Muscle layer of colon (tissue), 2 donors: ENCODE results near the gene TENM4.
"Not testable (repeated sequence)": the region's sequence is repeated elsewhere in the genome, so short reads cannot be mapped to it uniquely, and the experiment has no call there.

Source experiments
- H3K27ac ChIP-seq: one replicate; pipeline ENCODE4 v1.7.0; 2013; ENCODE audit warnings: low read depth, mild to moderate bottlenecking, low read length, moderate library complexity
- H3K27me3 ChIP-seq, 2 donors: one replicate each; pipeline ENCODE4 v1.7.0; 2013; ENCODE audit warnings: low read length in 2 of 2, mild to moderate bottlenecking in 2 of 2; ENCODE audit not compliant: insufficient read depth in 2 of 2, control insufficient read depth in 1 of 2
- H3K36me3 ChIP-seq: one replicate; pipeline ENCODE4 v1.7.0; 2013; ENCODE audit warnings: mild to moderate bottlenecking, low read length; ENCODE audit not compliant: insufficient read depth
- H3K4me1 ChIP-seq: one replicate; pipeline ENCODE4 v1.7.0; 2013; ENCODE audit warnings: mild to moderate bottlenecking, low read length; ENCODE audit not compliant: insufficient read depth
- H3K4me3 ChIP-seq, 2 donors: one replicate each; pipeline ENCODE4 v1.7.0; 2013; ENCODE audit warnings: low read length in 2 of 2, low read depth in 1 of 2, mild to moderate bottlenecking in 1 of 2, moderate library complexity in 1 of 2
- H3K9ac ChIP-seq: one replicate; pipeline ENCODE4 v1.7.0; 2013; ENCODE audit warnings: low read length
- H3K9me3 ChIP-seq: one replicate; pipeline ENCODE4 v1.7.0; 2013; ENCODE audit warnings: mild to moderate bottlenecking, low read length
- donor health status: abdominal sarcoma.
- donor health status: Adenocarcinoma of cecum.

TENM4 gene

DNA sequence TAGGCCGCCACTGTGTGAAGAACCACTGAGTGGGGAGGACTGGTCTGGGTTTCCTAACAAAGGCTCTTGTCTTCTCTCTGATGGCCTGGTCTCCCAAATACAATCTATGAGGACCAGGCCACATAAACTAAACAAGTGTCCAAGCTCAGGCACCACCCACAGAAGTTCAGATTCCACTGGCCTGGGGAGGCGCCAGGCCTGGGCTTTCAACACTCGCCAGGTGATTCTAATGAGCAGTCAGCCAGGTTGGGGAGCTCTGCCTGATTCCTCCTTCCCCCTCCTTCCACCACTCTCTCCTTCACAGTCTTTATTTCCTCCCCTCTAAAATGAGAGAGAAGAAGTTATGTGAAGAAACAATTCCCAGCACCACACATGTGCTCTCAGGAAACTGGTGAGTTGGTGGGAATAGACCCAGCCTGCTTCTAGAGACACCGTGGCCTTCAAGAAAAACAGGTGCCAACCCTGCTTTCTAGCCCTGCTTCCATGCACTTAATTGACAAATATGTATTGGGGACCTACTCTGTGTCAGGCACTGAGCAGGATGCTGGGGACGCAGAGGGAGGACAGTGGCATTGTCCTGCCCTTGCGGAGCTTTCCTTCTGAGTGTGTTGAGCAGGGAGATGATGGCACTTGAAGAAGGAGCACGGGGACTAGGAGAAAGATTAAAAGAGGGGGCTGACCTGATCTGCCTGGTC, 242.5 kb downstream of the TENM4 start:
- H3K27ac ChIP-seq, result no peak overlapping the region
- H3K36me3 ChIP-seq, result no peaks in the 10 kb centered on the region
- no peak overlapping the region for H3K4me3 ChIP-seq
- H3K9ac ChIP-seq, result no peak overlapping the region
- H3K27me3 ChIP-seq, result no peaks in the 10 kb centered on the region
- H3K9me3 ChIP-seq, result no peaks in the 10 kb centered on the region
- H3K4me1 ChIP-seq, result no peaks in the 10 kb centered on the region

DNA sequence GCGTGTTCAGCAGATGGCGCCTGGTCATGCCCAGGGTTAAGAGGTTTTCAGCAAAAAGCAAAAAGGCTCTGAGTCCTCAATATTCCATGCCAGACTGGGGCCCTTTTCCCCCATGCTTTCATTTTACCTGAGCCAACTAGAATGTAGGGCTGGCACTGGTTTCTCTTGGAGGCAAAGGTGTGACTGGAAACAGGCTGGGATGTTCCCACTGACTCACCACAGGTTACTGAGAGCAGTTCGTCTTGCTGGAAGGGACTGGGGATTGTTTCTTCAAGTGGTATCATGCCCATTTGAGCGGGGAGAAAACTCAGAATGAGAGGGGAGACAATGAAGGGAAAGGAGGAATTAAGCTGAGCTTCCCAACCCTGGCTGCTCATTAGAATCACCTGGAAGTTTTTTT, 243.9 kb downstream of the TENM4 start:
- Histone ChIP-seq H3K9ac (no peak overlapping the region), H3K9me3 (no peaks in the 10 kb centered on the region), H3K36me3 (no peaks in the 10 kb centered on the region), H3K4me3 (no peak overlapping the region), H3K27me3 (no peaks in the 10 kb centered on the region), H3K27ac (no peak overlapping the region), H3K4me1 (no peaks in the 10 kb centered on the region)

GRCh38 chr11:79195209-79195608, 245.6 kb downstream of the TENM4 start:
- Histone ChIP-seq H3K27ac (no peak overlapping the region), H3K36me3 (no peaks in the 10 kb centered on the region), H3K4me1 (no peaks in the 10 kb centered on the region), H3K9me3 (no peaks in the 10 kb centered on the region), H3K27me3 (no peaks in the 10 kb centered on the region), H3K4me3 (no peak overlapping the region), H3K9ac (no peak overlapping the region)

GRCh38 chr11:79193663-79194310, 247.0 kb downstream of the TENM4 start:
- no peak overlapping the region for H3K4me3 ChIP-seq
- no peaks in the 10 kb centered on the region for H3K9me3 ChIP-seq
- H3K27ac ChIP-seq, result no peak overlapping the region
- no peaks in the 10 kb centered on the region for H3K36me3 ChIP-seq
- no peaks in the 10 kb centered on the region for H3K4me1 ChIP-seq
- no peaks in the 10 kb centered on the region for H3K27me3 ChIP-seq
- H3K9ac ChIP-seq, result no peak overlapping the region

DNA sequence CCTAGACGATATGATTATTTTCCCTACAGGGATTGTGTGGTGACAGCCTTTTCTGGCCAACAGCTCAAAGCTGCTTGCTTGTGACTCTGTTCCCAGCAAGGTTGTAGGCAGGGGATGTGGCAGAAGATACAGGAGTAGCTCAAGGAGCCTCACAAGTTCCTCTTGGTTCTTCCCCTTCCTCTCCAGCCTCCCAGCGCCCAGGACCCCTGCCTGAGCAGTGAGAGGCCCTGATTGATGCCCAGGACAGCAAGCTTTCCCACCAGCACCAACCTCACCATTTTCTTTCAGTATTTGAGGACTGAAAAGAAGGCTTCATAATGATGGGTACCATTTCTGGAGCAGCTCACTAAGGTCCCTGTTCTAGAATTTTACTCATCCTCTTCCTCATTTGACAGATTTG, 248.0 kb downstream of the TENM4 start:
- H3K27ac ChIP-seq, result no peak overlapping the region
- H3K4me3 ChIP-seq, result no peak overlapping the region
- H3K9ac ChIP-seq, result no peak overlapping the region
- H3K27me3 ChIP-seq, result no peaks in the 10 kb centered on the region
- no peaks in the 10 kb centered on the region for H3K9me3 ChIP-seq
- H3K36me3 ChIP-seq, result no peaks in the 10 kb centered on the region
- no peaks in the 10 kb centered on the region for H3K4me1 ChIP-seq

GRCh38 chr11:79191716-79192115, 249.1 kb downstream of the TENM4 start:
- not testable (repeated sequence) for H3K27me3 ChIP-seq, H3K4me1 ChIP-seq, H3K9ac ChIP-seq, H3K4me3 ChIP-seq, H3K9me3 ChIP-seq, H3K27ac ChIP-seq, H3K36me3 ChIP-seq

DNA sequence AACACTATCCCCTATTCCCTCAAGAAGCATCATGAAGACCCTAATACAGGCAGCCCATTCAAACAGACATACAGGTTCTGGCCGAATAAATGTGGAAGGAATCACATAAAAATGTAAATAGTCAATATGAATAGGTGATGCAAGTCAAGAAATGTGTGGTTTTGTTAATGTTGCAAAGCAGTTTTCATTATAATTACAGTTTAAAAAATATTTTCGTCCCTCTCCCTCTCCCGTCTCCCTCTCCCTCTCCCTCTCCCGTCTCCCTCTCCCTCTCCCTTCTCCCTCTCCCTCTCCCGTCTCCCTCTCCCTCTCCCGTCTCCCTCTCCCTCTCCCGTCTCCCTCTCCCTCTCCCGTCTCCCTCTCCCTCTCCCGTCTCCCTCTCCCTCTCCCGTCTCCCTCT, 250.3 kb downstream of the TENM4 start:
- not testable (repeated sequence) for H3K9ac ChIP-seq, H3K9me3 ChIP-seq, H3K36me3 ChIP-seq, H3K27ac ChIP-seq, H3K27me3 ChIP-seq, H3K4me1 ChIP-seq, H3K4me3 ChIP-seq

DNA sequence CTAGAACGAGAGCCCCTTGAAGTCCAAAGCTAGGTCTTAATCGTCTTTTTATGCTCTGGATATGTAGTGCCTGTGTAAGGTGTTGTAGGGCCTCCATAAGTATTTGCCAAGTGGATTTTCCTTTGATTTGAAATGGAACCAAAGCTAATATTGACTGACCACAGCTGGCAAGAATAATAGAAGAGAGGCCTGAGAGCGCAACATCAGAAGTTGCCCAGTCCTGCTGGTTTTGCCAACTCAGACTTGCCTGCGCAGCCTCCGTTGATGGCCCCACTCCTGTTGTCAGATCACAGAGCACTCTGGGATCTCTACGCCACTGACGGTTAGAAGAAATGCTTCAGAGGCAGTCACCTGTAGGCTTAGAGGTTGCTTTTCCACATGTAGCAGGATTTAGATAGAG, 251.2 kb downstream of the TENM4 start:
- Histone ChIP-seq H3K9ac (no peak overlapping the region), H3K36me3 (no peaks in the 10 kb centered on the region), H3K9me3 (no peaks in the 10 kb centered on the region), H3K4me3 (no peak overlapping the region), H3K27ac (no peak overlapping the region), H3K4me1 (no peaks in the 10 kb centered on the region), H3K27me3 (no peaks in the 10 kb centered on the region)

DNA sequence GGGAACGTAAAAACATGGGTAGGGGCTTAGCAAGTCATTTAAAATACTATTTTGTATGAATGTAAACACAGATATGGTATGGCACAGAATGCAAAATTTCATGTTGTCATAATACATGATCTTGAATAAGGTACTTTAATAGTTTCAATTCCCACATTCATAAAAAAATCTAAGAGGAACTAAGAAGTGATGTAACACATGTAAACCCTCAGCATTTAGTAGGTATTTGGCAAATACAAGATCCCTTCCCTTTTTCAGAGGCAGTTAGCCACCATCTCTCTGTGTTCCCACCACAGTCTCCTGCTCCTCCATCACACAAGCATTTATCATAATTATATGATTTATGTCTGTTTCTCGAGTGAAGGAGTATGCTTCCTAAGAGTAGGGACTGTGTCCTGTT, 251.8 kb downstream of the TENM4 start:
- no peak overlapping the region for H3K9ac ChIP-seq
- H3K9me3 ChIP-seq, result no peaks in the 10 kb centered on the region
- no peaks in the 10 kb centered on the region for H3K36me3 ChIP-seq
- H3K27ac ChIP-seq, result no peak overlapping the region
- H3K4me1 ChIP-seq, result no peaks in the 10 kb centered on the region
- H3K4me3 ChIP-seq, result no peak overlapping the region
- no peaks in the 10 kb centered on the region for H3K27me3 ChIP-seq

GRCh38 chr11:79186669-79187068, 254.2 kb downstream of the TENM4 start:
- Histone ChIP-seq H3K9ac (no peak overlapping the region), H3K27me3 (no peaks in the 10 kb centered on the region), H3K36me3 (no peaks in the 10 kb centered on the region), H3K4me3 (no peak overlapping the region), H3K9me3 (no peaks in the 10 kb centered on the region), H3K27ac (no peak overlapping the region), H3K4me1 (no peaks in the 10 kb centered on the region)

GRCh38 chr11:79185351-79185750, 255.5 kb downstream of the TENM4 start:
- no peak overlapping the region for H3K27ac ChIP-seq
- no peak overlapping the region for H3K4me3 ChIP-seq
- H3K36me3 ChIP-seq, result no peaks in the 10 kb centered on the region
- H3K27me3 ChIP-seq, result no peaks in the 10 kb centered on the region
- no peaks in the 10 kb centered on the region for H3K9me3 ChIP-seq
- H3K9ac ChIP-seq, result no peak overlapping the region
- H3K4me1 ChIP-seq, result no peaks in the 10 kb centered on the region

- no peak overlapping the region for H3K27ac ChIP-seq
- H3K4me3 ChIP-seq, result no peak overlapping the region
- no peaks in the 10 kb centered on the region for H3K4me1 ChIP-seq
- H3K9me3 ChIP-seq, result no peaks in the 10 kb centered on the region
- no peak overlapping the region for H3K9ac ChIP-seq
- no peaks in the 10 kb centered on the region for H3K36me3 ChIP-seq
- H3K27me3 ChIP-seq, result no peaks in the 10 kb centered on the region
Measured at GRCh38 chr11:79184285-79184684, 256.5 kb downstream of the TENM4 start.
